Stimulated activated CD8-positive, alpha-beta memory T cell treated with anti-CD3 and anti-CD28 coated beads, Interleukin-12 subunit alpha, Interleukin-12 subunit beta, amount 100 ng/mL, for 4 hours (primary cell): Measurements from ENCODE around the gene TSPAN14.
"Not testable (repeated sequence)": the region's sequence is repeated elsewhere in the genome, so short reads cannot be mapped to it uniquely, and the experiment has no call there.

ENCODE experiments used
- DNase-seq: peaks from one replicate; pipeline ENCODE4 v3.0.0-alpha.2; 2020; ENCODE audit warnings: low read depth

The TSPAN14 gene

GRCh38 chr10:80453842-80454512, at the start of gene TSPAN14:
TSS of gene TSPAN14 (plus strand) at chr10:80454310. CDS start at chr10:80489234, 34,924 bp downstream.
- peak; percentile 67 for DNase-seq

- DNase-seq: no peak
These were observed 49.1 kb upstream of the TSPAN14 start for GRCh38 chr10:80405035-80405434.

- DNase-seq: no peak
These were observed 48.5 kb upstream of the TSPAN14 start for GRCh38 chr10:80405626-80406025.

- DNase-seq: no peak
These were observed 47.9 kb upstream of the TSPAN14 start for GRCh38 chr10:80406204-80406603.

- DNase-seq: peak; percentile 34
These were observed 46.3 kb upstream of the TSPAN14 start for GRCh38 chr10:80407812-80408241.

- peak; percentile 68 for DNase-seq
These were observed 45.6 kb upstream of the TSPAN14 start, which contains the start of gene PRXL2A for GRCh38 chr10:80408242-80409101. TSS of gene PRXL2A (plus strand) at chr10:80408551. CDS start at chr10:80420468, 11,917 bp downstream.

GRCh38 chr10:80409121-80409520, 45.0 kb upstream of the TSPAN14 start:
- DNase-seq: no peak

- no peak for DNase-seq
These were observed 44.0 kb upstream of the TSPAN14 start for GRCh38 chr10:80410122-80410521.

- DNase-seq: no peak
These were observed 43.4 kb upstream of the TSPAN14 start for GRCh38 chr10:80410578-80411145.

- DNase-seq: no peak
These were observed 42.8 kb upstream of the TSPAN14 start for GRCh38 chr10:80411267-80411668.

- DNase-seq: no peak
These were observed 42.4 kb upstream of the TSPAN14 start for GRCh38 chr10:80411681-80412220.

GRCh38 chr10:80412486-80412885, 41.6 kb upstream of the TSPAN14 start:
- DNase-seq: no peak

- DNase-seq: no peak
These were observed 40.7 kb upstream of the TSPAN14 start for GRCh38 chr10:80413271-80413996.

GRCh38 chr10:80414142-80414895, 39.8 kb upstream of the TSPAN14 start:
- DNase-seq: no peak

- DNase-seq: no peak
These were observed 38.2 kb upstream of the TSPAN14 start for GRCh38 chr10:80415734-80416478.

GRCh38 chr10:80416479-80417098, 37.5 kb upstream of the TSPAN14 start:
- DNase-seq: no peak

- DNase-seq: not testable (repeated sequence)
These were observed 36.9 kb upstream of the TSPAN14 start for GRCh38 chr10:80417256-80417655.

GRCh38 chr10:80421050-80421706, 32.9 kb upstream of the TSPAN14 start:
- DNase-seq: no peak
